ENCODE measurements around the gene ARHGAP33.

Gene ARHGAP33

DNA sequence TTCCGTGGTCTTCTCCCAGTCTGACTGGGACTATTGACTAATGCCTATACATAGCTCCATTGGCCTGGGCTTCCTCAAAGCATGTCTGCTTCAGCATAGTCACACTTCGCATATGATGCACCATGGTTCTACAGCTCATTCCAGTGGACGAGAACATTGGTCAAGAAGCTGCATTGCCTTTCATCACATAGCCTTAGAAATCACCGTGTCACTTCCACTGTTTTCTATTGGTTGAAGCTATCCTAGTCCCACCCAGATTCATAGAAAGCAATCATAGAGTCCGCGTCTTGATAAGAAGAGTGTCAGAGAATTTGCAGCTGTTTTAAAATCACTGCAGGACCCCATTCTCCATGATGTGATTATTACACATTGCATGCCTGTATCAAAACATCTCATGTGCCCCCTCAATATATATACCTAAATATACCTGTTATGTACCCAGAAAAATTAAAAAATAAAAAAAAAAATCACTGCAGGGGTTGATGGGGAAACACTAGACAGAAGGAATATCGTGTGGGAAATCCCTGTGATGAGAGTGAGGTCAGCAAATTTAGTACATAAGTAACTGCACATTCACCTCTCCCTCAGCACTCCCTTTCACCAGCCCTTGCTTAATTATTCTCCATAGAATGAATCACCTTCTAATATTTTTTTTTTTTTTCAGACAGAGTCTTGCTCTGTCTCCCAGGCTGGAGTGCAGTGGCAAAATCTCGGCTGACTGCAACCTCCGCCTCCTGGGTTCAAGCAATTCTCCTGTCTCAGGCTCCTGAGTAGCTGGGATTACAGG lies 2.2 kb upstream of the ARHGAP33 start:
- H2AFZ ChIP-seq (ENCODE audit: low read length) = no peak overlapping the region
- peaks cover 11% of the 10 kb centered on the region for H4K20me1 ChIP-seq (ENCODE audit: insufficient read depth, low read length, poor library complexity, severe bottlenecking)
- H3K9me3 ChIP-seq (ENCODE audit: insufficient read depth, low read depth, low read length) = no peaks in the 10 kb centered on the region
- no peaks in the 10 kb centered on the region for H3K36me3 ChIP-seq (ENCODE audit: insufficient read depth, low read length)
- TF ChIP-seq, protein P1, sequence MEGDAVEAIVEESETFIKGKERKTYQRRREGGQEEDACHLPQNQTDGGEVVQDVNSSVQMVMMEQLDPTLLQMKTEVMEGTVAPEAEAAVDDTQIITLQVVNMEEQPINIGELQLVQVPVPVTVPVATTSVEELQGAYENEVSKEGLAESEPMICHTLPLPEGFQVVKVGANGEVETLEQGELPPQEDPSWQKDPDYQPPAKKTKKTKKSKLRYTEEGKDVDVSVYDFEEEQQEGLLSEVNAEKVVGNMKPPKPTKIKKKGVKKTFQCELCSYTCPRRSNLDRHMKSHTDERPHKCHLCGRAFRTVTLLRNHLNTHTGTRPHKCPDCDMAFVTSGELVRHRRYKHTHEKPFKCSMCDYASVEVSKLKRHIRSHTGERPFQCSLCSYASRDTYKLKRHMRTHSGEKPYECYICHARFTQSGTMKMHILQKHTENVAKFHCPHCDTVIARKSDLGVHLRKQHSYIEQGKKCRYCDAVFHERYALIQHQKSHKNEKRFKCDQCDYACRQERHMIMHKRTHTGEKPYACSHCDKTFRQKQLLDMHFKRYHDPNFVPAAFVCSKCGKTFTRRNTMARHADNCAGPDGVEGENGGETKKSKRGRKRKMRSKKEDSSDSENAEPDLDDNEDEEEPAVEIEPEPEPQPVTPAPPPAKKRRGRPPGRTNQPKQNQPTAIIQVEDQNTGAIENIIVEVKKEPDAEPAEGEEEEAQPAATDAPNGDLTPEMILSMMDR (conservative IDR thresholded peaks at IDR 0.05; ENCODE audit: low read length) = no peak
- TF ChIP-seq EZH2phosphoT487 (IDR thresholded peaks at IDR 0.05; ENCODE audit: borderline replicate concordance) = no peak
- H3K79me2 ChIP-seq (ENCODE audit: insufficient read depth, low read length) = peaks cover 26% of the 10 kb centered on the region
- no peak overlapping the region for H3K4me2 ChIP-seq (ENCODE audit: low read depth, low read length, poor library complexity, severe bottlenecking)
- no peaks in the 10 kb centered on the region for H3K27me3 ChIP-seq (ENCODE audit: insufficient read depth, low read length, poor library complexity, severe bottlenecking)
- no peak overlapping the region for H3K9ac ChIP-seq (ENCODE audit: low read depth, low read length, poor library complexity, severe bottlenecking)
- H3F3A ChIP-seq (ENCODE audit: low read depth) = no peaks in the 10 kb centered on the region
- no peak overlapping the region for H3K4me3 ChIP-seq (ENCODE audit: low read length, poor library complexity, severe bottlenecking)
- no peaks in the 10 kb centered on the region for H3K9me2 ChIP-seq (replicated peaks; ENCODE audit: low read depth, low read length)
- peaks cover 27% of the 10 kb centered on the region for H3K4me1 ChIP-seq (ENCODE audit: insufficient read depth, low read length, poor library complexity, severe bottlenecking)

DNA sequence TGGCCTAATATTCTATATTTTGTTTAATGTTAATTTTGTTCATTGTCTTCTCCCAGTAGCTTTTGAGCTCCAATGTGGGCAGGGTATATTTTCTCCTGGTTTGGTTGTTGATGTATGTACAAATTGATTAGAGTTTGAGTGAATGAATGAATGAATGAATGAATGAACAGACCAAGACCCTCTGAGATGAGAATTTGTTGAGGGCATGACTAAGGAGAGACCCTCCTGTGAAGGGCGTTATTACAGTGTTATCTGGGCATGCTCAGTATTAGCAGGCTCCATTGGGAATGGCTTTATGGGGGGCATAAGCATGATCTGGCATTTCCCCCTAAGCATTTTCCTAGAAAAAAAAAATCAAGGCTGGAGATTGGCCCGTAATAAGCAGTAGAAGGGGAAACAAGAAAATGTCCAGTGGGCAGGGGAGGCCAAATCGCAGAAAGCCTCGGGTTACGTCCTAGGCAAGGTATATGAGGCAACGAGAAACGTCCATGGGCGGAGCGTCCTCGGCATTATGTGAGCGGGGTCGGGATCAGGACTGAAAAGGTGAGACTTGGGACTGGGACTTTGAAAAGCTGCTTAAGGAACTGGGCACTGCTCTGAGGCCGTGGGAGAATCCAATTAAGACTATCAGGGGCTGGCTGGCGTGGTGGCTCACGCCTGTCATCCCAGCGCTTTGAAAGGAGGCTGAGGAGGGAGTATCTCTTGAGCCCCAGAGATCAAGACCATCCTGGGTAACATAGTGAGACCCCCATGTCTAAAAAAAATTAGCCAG lies 904 bp upstream of the ARHGAP33 start:
- no peaks in the 10 kb centered on the region; the same call in 1 of the 2 replicates for H3K36me3 ChIP-seq (ENCODE audit: insufficient read depth, low read length)
- H3K9ac ChIP-seq (ENCODE audit: low read depth, low read length, poor library complexity, severe bottlenecking) = peak overlapping the region; percentile 40
- H3K4me2 ChIP-seq (ENCODE audit: low read depth, low read length, poor library complexity, severe bottlenecking) = peak overlapping the region; percentile 81
- no peaks in the 10 kb centered on the region for H3F3A ChIP-seq (ENCODE audit: low read depth)
- peaks cover 28% of the 10 kb centered on the region for H3K4me1 ChIP-seq (ENCODE audit: insufficient read depth, low read length, poor library complexity, severe bottlenecking)
- H3K79me2 ChIP-seq (ENCODE audit: insufficient read depth, low read length) = peaks cover 35% of the 10 kb centered on the region
- H3K9me2 ChIP-seq (replicated peaks; ENCODE audit: low read depth, low read length) = no peaks in the 10 kb centered on the region
- no peaks in the 10 kb centered on the region for H3K27me3 ChIP-seq (ENCODE audit: insufficient read depth, low read length, poor library complexity, severe bottlenecking)
- peak overlapping the region; percentile 65; the same call in 1 of the 2 replicates for H2AFZ ChIP-seq (ENCODE audit: low read length)
- H3K9me3 ChIP-seq (ENCODE audit: insufficient read depth, low read depth, low read length) = no peaks in the 10 kb centered on the region
- peaks cover 11% of the 10 kb centered on the region for H4K20me1 ChIP-seq (ENCODE audit: insufficient read depth, low read length, poor library complexity, severe bottlenecking)
- no peak for TF ChIP-seq EZH2phosphoT487 (IDR thresholded peaks at IDR 0.05; ENCODE audit: borderline replicate concordance)
- TF ChIP-seq, protein P1 (conservative IDR thresholded peaks at IDR 0.05; ENCODE audit: low read length) = no peak
- H3K4me3 ChIP-seq (ENCODE audit: low read length, poor library complexity, severe bottlenecking) = peak overlapping the region; percentile 96

DNA sequence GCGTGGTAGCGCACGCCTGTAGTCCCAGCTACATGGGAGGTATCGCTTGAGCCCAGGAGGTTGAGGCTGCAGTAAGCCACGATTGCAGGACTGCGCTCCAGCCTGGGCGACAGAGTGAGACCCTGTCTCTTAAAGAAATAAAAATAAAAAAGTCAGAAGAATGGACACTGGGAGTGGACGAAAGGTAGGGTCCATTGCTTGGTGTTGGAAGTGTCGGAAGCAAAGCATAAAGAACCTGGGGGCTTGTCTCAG lies 392 bp upstream of the ARHGAP33 start:
- H4K20me1 ChIP-seq (ENCODE audit: insufficient read depth, low read length, poor library complexity, severe bottlenecking) = peaks cover 11% of the 10 kb centered on the region
- H2AFZ ChIP-seq (ENCODE audit: low read length) = peak overlapping the region; percentile 65; the same call in 1 of the 2 replicates
- H3K4me1 ChIP-seq (ENCODE audit: insufficient read depth, low read length, poor library complexity, severe bottlenecking) = peaks cover 28% of the 10 kb centered on the region
- no peaks in the 10 kb centered on the region for H3K9me3 ChIP-seq (ENCODE audit: insufficient read depth, low read depth, low read length)
- peak overlapping the region; percentile 81 for H3K4me2 ChIP-seq (ENCODE audit: low read depth, low read length, poor library complexity, severe bottlenecking)
- peaks cover 39% of the 10 kb centered on the region for H3K79me2 ChIP-seq (ENCODE audit: insufficient read depth, low read length)
- H3K36me3 ChIP-seq (ENCODE audit: insufficient read depth, low read length) = peaks cover 4% of the 10 kb centered on the region; the same call in 1 of the 2 replicates
- H3K9me2 ChIP-seq (replicated peaks; ENCODE audit: low read depth, low read length) = no peaks in the 10 kb centered on the region
- no peak for TF ChIP-seq EZH2phosphoT487 (IDR thresholded peaks at IDR 0.05; ENCODE audit: borderline replicate concordance)
- TF ChIP-seq, protein P1 (conservative IDR thresholded peaks at IDR 0.05; ENCODE audit: low read length) = no peak
- no peaks in the 10 kb centered on the region for H3K27me3 ChIP-seq (ENCODE audit: insufficient read depth, low read length, poor library complexity, severe bottlenecking)
- H3K4me3 ChIP-seq (ENCODE audit: low read length, poor library complexity, severe bottlenecking) = peak overlapping the region; percentile 96
- H3K9ac ChIP-seq (ENCODE audit: low read depth, low read length, poor library complexity, severe bottlenecking) = peak overlapping the region; percentile 40
- no peaks in the 10 kb centered on the region for H3F3A ChIP-seq (ENCODE audit: low read depth)

All from Loucy (cell line).